ENCODE results near the gene GNG4. TPM values are rescaled to one million over a fixed set of nuclear protein-coding genes. Genes with fewer than 3 reads are reported as not detected.

The GNG4 gene
- total and polyA plus RNA-seq, 8 donors = 0.56 to 20.4 (median 3.0) TPM

DNA sequence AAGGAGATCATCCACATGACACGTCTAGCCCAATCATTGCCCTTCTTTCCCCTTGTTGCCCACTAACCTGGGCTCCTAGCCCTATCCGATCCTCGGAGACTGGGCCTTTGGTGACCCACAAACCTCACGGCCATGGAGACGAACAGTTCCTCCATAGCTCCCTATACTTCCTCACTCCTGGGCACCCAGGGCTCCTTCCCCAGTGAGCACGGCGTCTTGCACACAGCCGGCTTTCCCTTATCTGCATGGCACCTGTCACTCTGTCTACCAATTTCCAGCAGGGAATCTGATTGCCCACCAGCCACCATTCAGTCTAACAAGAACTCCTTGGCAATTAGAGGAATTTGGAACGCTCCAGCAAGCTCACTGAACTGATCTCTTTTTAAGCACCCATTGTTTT is 3.1 kb downstream of the GNG4 start:
- no peak overlapping the region for H3K4me3 ChIP-seq
- H3K4me1 ChIP-seq = peaks cover 0 to 12% (median 0%) of the 10 kb centered on the region in 3 donors
- H3K27ac ChIP-seq = no peak overlapping the region
- DNase-seq = peak in 1 of 6 donors; percentile 23
- intact Hi-C loops (cut with DNase I) = no loop called here
- no peak for ATAC-seq
- H3K36me3 ChIP-seq = no peaks in the 10 kb centered on the region
- no peak for FAIRE-seq
- TF ChIP-seq CTCF (IDR thresholded peaks at IDR 0.05) = no peak
- H3K9me3 ChIP-seq = no peaks in the 10 kb centered on the region
- H3K27me3 ChIP-seq = peaks cover 0 to 12% (median 0%) of the 10 kb centered on the region in 4 donors
- WGBS, 2 donors = 78 to 81% methylated on average over 9 of the region's 9 CpGs

GRCh38 chr1:235644693-235645305 is 4.8 kb downstream of the GNG4 start:
- TF ChIP-seq CTCF (IDR thresholded peaks at IDR 0.05) = no peak
- Histone ChIP-seq H3K4me1 (peaks cover 0 to 9% (median 0%) of the 10 kb centered on the region in 3 donors), H3K27ac (no peak overlapping the region), H3K4me3 (no peak overlapping the region), H3K36me3 (no peaks in the 10 kb centered on the region), H3K27me3 (no peaks in the 10 kb centered on the region), H3K9me3 (no peaks in the 10 kb centered on the region)
- intact Hi-C loops (cut with DNase I) = no loop called here
- FAIRE-seq (no peak), DNase-seq (peak in 1 of 6 donors; percentile 32), ATAC-seq (no peak)
- 79 to 82% methylated on average over 13 of the region's 13 CpGs for WGBS, 2 donors

DNA sequence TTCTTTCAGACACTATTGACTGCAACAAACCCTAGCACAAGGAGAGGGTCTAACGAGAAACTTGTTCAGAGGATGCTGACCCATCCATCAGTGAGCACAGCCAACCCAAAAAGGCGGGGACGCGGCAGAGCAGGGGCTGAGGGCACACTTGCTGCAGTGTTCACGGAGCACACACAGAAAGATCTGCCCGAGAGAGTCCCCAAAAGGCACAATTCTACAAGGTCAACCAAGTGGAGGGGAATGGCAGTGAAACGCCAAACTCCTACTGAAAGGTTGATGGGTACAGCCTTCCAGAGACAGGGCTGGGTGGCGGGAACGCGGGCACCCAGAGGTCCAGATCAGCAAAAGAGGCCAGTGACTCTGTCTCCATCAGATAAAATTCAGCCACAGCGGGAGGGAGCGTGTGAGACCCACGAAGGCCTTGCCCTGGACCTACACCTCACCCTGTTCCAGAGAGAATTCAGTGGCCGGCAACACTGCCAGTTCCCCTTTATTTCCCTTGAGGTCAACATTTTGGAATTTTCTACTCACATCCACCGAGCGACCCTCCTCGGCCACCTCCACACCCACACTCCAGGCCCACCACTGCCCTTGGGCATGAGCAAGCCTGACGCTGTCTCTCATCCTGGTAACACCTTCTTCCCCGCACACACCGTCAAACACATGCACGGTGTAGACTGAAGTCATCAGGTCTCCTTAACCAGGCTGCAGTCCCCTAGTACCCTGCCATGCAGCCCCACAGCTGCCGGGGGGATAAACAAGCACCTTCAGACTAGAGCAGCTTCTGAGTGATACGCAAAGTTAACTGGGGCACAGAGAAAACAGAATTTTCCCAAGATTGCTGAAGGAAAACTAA is 5.5 kb downstream of the GNG4 start:
- peaks cover 0 to 6% (median 0%) of the 10 kb centered on the region in 3 donors for H3K4me1 ChIP-seq
- intact Hi-C loops (cut with DNase I) = no loop called here
- no peaks in the 10 kb centered on the region for H3K9me3 ChIP-seq
- no peak overlapping the region for H3K4me3 ChIP-seq
- DNase-seq (peak in 1 of 6 donors; percentile 32), ATAC-seq (no peak), FAIRE-seq (no peak)
- H3K27ac ChIP-seq = no peak overlapping the region
- WGBS, 2 donors = 87 to 90% methylated on average over 23 of the region's 23 CpGs
- H3K27me3 ChIP-seq = no peaks in the 10 kb centered on the region
- no peaks in the 10 kb centered on the region for H3K36me3 ChIP-seq
- TF ChIP-seq CTCF (IDR thresholded peaks at IDR 0.05) = no peak

DNA sequence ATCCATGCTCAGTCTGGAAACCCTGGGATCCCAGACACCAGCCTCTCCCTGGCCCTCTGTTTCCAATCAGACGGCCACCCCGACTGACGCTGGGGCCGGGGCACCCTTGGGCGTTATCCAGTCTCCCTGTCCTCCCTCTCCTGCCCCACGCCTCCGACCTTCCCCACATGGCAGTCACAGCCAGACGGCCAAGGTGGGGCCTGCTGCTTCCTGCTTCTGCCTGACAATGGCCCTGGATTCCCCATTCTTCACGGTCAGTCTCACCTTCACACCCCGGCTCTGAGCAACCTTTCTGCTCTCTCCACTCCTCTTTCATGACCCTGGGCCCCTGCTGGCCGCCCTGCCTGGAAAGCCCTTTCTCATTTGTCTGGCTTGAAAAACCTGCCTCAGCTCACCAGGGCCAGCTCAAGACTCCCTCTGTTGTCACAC is 6.6 kb downstream of the GNG4 start:
- Histone ChIP-seq H3K36me3 (no peaks in the 10 kb centered on the region), H3K4me3 (no peak overlapping the region), H3K27me3 (no peaks in the 10 kb centered on the region), H3K9me3 (no peaks in the 10 kb centered on the region), H3K4me1 (no peaks in the 10 kb centered on the region), H3K27ac (no peak overlapping the region)
- intact Hi-C loops (cut with DNase I) = no loop called here
- 61 to 67% methylated on average over 11 of the region's 11 CpGs for WGBS, 2 donors
- no peak for TF ChIP-seq CTCF (IDR thresholded peaks at IDR 0.05)
- FAIRE-seq = no peak
- no peak for ATAC-seq
- DNase-seq = peak in 1 of 6 donors; percentile 53

Data from pancreas (tissue), 10 donors.